ENCODE measurements around the gene SSBP4. TPM values are rescaled to one million over a fixed set of nuclear protein-coding genes. Genes with fewer than 3 reads are reported as not detected.

The SSBP4 gene
- total and polyA plus RNA-seq, 9 of the 15 experiments (the other 6 are each of a cell fraction or from before 2014, with no cell fraction given) = 1.1 to 189 (median 39.0) TPM

GRCh38 chr19:18373892-18374629 is 45.1 kb upstream of the SSBP4 start (continued):
- no peak for TF ChIP-seq ZFP30 (CRISPR knock-in tag; IDR thresholded peaks at IDR 0.05; ENCODE audit: borderline replicate concordance)
- no peak for TF ChIP-seq NFIX (CRISPR knock-in tag; IDR thresholded peaks at IDR 0.05; ENCODE audit: low read depth)
- TF ChIP-seq ETV5 (CRISPR knock-in tag; IDR thresholded peaks at IDR 0.05; ENCODE audit: low read depth) = peak; percentile 99
- TF ChIP-seq RNF219 (CRISPR knock-in tag; IDR thresholded peaks at IDR 0.05) = no peak
- no peak for TF ChIP-seq HMG20A (CRISPR knock-in tag; conservative IDR thresholded peaks at IDR 0.05)
- TF ChIP-seq ZKSCAN3 (CRISPR knock-in tag; IDR thresholded peaks at IDR 0.05) = no peak; the same call in 1 of the 2 replicates
- TF ChIP-seq ZNF124 (CRISPR knock-in tag; IDR thresholded peaks at IDR 0.05) = no peak
- TF ChIP-seq MCM2 (IDR thresholded peaks at IDR 0.05; ENCODE audit: low read depth) = no peak
- TF ChIP-seq MECOM (CRISPR knock-in tag; IDR thresholded peaks at IDR 0.05) = peak; percentile 85
- TF ChIP-seq EGR1 (conservative IDR thresholded peaks at IDR 0.05) = peak; percentile 84
- TF ChIP-seq TAF15 (IDR thresholded peaks at IDR 0.05; ENCODE audit: low read depth, low read length) = no peak
- peak; percentile 90 for TF ChIP-seq C11orf30 (IDR thresholded peaks at IDR 0.05; ENCODE audit: low read depth)
- no peak for TF ChIP-seq ZNF707 (CRISPR knock-in tag; conservative IDR thresholded peaks at IDR 0.05)
- TF ChIP-seq LARP7 (IDR thresholded peaks at IDR 0.05) = no peak
- TF ChIP-seq ZBTB17 (CRISPR knock-in tag; IDR thresholded peaks at IDR 0.05) = 0 out of 2 replicates have a peak, but pooled peaks have one; percentile 24
- TF ChIP-seq MEF2A (IDR thresholded peaks at IDR 0.05; ENCODE audit: control insufficient read depth, low read depth, low read length) = no peak
- TF ChIP-seq BRF1 (IDR thresholded peaks at IDR 0.05; ENCODE audit: borderline replicate concordance, extremely low read depth, insufficient read length) = no peak
- peak in 2 of 3 experiments; percentile 62 to 78 for TF ChIP-seq YY1 (IDR thresholded peaks at IDR 0.05; ENCODE audit: borderline replicate concordance in 1 of 3, control insufficient read depth in 1 of 3, extremely low read depth in 1 of 3, insufficient read depth in 3 of 3, insufficient read length in 1 of 3, insufficient replicate concordance in 2 of 3, low read depth in 1 of 3, low read length in 2 of 3)
- TF ChIP-seq HNRNPK (IDR thresholded peaks at IDR 0.05; ENCODE audit: low read depth, low read length, poor library complexity, severe bottlenecking) = no peak
- no peak for TF ChIP-seq ZNF695 (CRISPR knock-in tag; IDR thresholded peaks at IDR 0.05)
- no peak for TF ChIP-seq TCF15 (CRISPR knock-in tag; IDR thresholded peaks at IDR 0.05)
- no peak for TF ChIP-seq ELK1 (CRISPR knock-in tag; IDR thresholded peaks at IDR 0.05)
- TF ChIP-seq SMARCA5 (IDR thresholded peaks at IDR 0.05) = peak; percentile 84
- TF ChIP-seq HMGXB4 (CRISPR knock-in tag; IDR thresholded peaks at IDR 0.05) = no peak

All from K562 (cell line).